Renal cortical epithelial cell (primary cell): ENCODE measurements around the gene GALM. TPM values are rescaled to one million over a fixed set of nuclear protein-coding genes. Genes with fewer than 3 reads are reported as not detected.

Experiments used
- DNase-seq: peaks from one replicate; pipeline ENCODE4 v3.0.0-alpha.2; 2011; ENCODE audit warnings: low read depth
- total RNA-seq: library from RNA; depleted of rRNA; stranded (reverse); fragments of >200 nt; gene quantifications from 2 replicates; pipeline ENCODE4 v1.2.3, GENCODE V29; 2014

Gene GALM
- total RNA-seq, 1 donor from 2014 or later = 10.5 TPM

DNA sequence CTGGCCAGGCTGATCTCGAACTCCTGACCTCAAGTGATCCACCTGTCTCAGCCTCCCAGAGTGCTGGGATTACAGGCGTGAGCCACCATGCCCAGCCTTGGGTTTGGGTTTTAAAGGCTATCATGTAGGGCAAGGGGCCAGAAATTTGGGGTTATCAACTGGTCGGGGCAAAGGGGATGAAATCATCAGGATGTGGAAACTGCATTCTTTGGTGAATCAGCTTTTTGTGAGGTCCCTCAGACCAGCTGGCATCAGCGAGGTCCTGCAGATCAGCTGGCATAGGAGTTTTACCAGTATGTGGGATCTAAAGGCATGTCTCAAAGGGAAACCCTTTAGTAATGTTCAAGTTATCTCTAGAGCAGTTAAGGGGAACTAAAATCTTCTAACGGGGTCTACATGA lies 105.7 kb downstream of the GALM start:
- DNase-seq = no peak

DNA sequence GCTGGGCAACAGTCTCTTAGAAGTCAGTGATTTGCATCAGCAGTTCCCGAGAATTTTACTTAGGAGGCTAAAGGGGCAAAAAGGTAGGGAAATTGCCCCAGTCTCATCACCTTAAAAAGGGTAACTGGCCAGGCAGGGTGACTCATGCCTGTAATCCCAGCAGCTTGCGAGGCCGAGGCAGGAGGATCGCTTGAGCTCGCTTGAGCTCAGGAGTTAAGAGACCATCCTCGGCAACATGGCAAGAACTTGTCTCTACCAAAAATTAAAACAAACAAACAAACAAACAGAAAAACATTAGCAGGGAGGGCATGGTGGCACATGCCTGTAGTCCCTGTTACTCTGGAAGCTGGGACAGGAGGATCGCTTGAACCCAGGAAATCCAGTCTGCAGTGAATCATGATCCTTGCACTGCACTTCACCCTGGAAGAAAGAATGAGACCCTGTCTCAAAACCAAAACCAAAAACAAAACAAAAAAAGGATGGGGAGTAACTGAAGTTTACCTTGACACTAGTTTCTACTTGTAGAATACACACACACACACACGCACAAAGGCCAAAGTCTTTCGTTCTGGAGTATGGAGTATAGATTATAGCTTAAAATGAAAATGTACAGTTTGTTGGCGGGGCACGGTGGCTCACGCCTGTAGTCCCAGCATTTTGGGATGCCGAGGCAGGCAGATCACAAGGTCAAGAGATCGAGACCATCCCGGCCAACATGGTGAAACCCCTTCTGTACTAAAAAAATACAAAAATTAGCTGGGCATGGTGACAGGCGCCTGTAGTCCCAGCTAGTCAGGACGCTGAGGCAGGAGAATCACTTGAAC lies 109.4 kb downstream of the GALM start:
- DNase-seq = no peak

DNA sequence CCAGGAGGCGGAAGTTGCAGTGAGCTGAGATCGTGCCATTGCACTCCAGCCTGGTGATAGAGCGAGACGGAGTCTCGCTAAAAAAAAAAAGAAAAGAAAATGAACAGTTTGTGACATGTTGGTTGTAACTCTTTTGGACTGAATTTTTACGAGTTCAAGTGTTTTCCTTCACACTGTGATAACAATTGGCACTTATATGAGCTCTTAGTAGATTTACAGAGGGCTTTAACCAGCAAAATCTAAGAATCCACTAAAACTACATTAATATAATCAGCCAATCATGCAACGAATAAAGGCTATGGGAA lies 110.0 kb downstream of the GALM start:
- no peak for DNase-seq

DNA sequence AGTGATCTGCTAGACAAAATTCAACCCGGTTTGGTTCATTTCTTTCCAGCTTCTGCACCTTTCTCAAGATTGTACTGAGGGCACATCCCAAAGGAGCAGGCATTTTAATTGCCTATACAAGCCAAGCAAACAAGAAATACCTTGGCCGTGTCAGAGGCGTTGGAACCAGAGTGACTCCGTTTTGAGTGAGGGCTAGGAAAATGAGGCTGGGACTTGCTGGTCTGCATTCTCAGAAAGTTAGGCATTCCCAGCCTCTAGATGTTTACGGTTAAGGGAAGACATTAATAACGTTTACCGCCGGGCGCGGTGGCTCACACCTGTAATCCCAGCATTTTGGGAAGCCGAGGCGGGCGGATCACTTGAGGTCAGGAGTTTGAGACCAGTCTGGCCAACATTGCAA lies 110.6 kb downstream of the GALM start:
- DNase-seq = no peak

DNA sequence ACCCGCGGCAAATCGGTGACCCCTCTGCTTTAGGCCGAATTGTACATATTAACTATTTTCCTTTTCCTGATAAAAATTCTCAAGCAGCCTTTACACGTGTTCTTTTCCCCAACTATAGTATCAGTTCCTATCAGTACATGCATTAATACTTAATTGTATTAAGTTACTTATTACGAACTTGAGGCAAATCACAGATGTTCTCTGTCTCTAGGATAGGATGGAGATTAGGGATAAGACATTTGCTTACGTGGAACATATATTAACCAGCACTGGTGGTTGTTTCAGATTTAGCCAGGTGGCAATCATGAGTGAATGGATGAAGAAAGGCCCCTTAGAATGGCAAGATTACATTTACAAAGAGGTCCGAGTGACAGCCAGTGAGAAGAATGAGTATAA lies 112.8 kb downstream of the GALM start:
- no peak for DNase-seq

DNA sequence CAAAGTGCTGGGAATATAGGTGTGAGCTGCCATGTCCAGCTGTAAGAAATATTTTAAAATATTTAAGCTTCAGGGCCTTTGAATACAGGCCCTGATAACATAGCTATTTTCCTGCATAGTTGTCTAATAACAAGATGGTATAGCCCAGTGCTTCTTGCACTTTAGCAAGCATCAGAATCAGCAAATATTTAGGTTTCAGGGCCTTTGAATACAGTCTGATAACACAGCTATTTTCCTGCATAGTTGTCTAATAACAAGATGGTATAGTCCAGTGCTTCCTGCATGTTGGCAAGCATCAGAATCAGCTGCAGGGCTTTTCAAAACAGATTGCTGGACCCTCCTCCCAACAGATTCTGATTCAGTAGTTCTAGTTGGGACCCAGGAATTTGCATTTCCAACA lies 117.7 kb downstream of the GALM start:
- no peak for DNase-seq

Other genes starting within 250 kb of the GALM start
- 18.9 and 28.0 TPM in 2 replicates for gene HNRNPLL, start 63.2 kb upstream of the GALM start, total RNA-seq
- 121 and 160 TPM in 2 replicates for gene SRSF7, start 85.2 kb downstream of the GALM start, total RNA-seq
- gene GEMIN6, start 112.1 kb downstream of the GALM start, total RNA-seq = 10.4 and 12.5 TPM in 2 replicates
- 20.0 and 36.1 TPM in 2 replicates for gene DHX57, start 209.8 kb downstream of the GALM start, total RNA-seq
- 15.3 and 26.4 TPM in 2 replicates for gene MORN2, start 209.9 kb downstream of the GALM start, total RNA-seq
- gene ARHGEF33, start 223.8 kb downstream of the GALM start, total RNA-seq = 0.99 TPM in 1 of 2 replicates, not detected in the other